SK-N-SH treated with all-trans-retinoic acid at 6 μM for 48 hours (cell line): ENCODE data around the gene ECI1.

Experiments
- ATAC-seq: fragments of 200-7000 bp; cut with Tn5 transposase; 3 replicates; pipeline ENCODE4 v1.9.1; 2020; ENCODE audit warnings: mild to moderate bottlenecking, moderate library complexity
- ARNTL ChIP-seq: fragments of 450-650 bp; formaldehyde crosslinking; IDR thresholded peaks from 2 replicates; pipeline ENCODE4 v1.5.0; 2020; ENCODE audit warnings: low read depth, mild to moderate bottlenecking, moderate library complexity, borderline replicate concordance
- BACH2 ChIP-seq: fragments of 250-450 bp; sonication (Bioruptor Pico); IDR thresholded peaks from 2 replicates; pipeline ENCODE4 v1.9.0; 2021; ENCODE audit warnings: mild to moderate bottlenecking, borderline replicate concordance
- CSDC2 ChIP-seq: fragments of 250-450 bp; sonication (Bioruptor Pico); IDR thresholded peaks from 2 replicates; pipeline ENCODE4 v1.5.0; 2020; ENCODE audit warnings: mild to moderate bottlenecking, moderate library complexity
- CSRNP3 ChIP-seq: fragments of 250-450 bp; sonication (Bioruptor Pico); IDR thresholded peaks from 2 replicates; pipeline ENCODE4 v1.5.1; 2021; ENCODE audit warnings: mild to moderate bottlenecking, moderate library complexity
- GLIS3 ChIP-seq: fragments of 250-450 bp; sonication (Bioruptor Pico); IDR thresholded peaks from 2 replicates; pipeline ENCODE4 v1.5.0; 2020; ENCODE audit warnings: mild to moderate bottlenecking, moderate library complexity
- ISL1 ChIP-seq: fragments of 250-450 bp; sonication (Bioruptor Pico); IDR thresholded peaks from 2 replicates; pipeline ENCODE4 v2.1.2; 2022; ENCODE audit warnings: mild to moderate bottlenecking, moderate library complexity
- OSR1 ChIP-seq: fragments of 250-450 bp; sonication (Bioruptor Pico); IDR thresholded peaks from 2 replicates; pipeline ENCODE4 v1.8.0; 2022; ENCODE audit warnings: moderate library complexity, mild to moderate bottlenecking, inconsistent platforms
- PATZ1 ChIP-seq: fragments of 250-450 bp; sonication (Bioruptor Pico); IDR thresholded peaks from 2 replicates; pipeline ENCODE4 v1.8.0; 2020; ENCODE audit warnings: mild to moderate bottlenecking, moderate library complexity, borderline replicate concordance
- POU6F1 ChIP-seq: fragments of 250-450 bp; sonication (Bioruptor Pico); IDR thresholded peaks from 2 replicates; pipeline ENCODE4 v1.8.0; 2021; ENCODE audit warnings: low read depth, mild to moderate bottlenecking, moderate library complexity, borderline replicate concordance
- PPARA ChIP-seq: fragments of 250-450 bp; sonication (Bioruptor Pico); IDR thresholded peaks from 2 replicates; pipeline ENCODE4 v1.5.0; 2020; ENCODE audit warnings: mild to moderate bottlenecking, borderline replicate concordance
- RARB ChIP-seq: fragments of 250-450 bp; sonication (Bioruptor Pico); IDR thresholded peaks from 2 replicates; pipeline ENCODE4 v1.8.0; 2021; ENCODE audit warnings: mild to moderate bottlenecking, moderate library complexity
- TCF4 ChIP-seq: fragments of 250-450 bp; sonication (Bioruptor Pico); IDR thresholded peaks from 2 replicates; pipeline ENCODE4 v1.8.0; 2021; ENCODE audit warnings: mild to moderate bottlenecking, moderate library complexity, borderline replicate concordance
- TSHZ2 ChIP-seq: fragments of 250-450 bp; sonication (Bioruptor Pico); IDR thresholded peaks from 2 replicates; pipeline ENCODE4 v1.5.0; 2020; ENCODE audit warnings: mild to moderate bottlenecking, moderate library complexity
- ZFP3 ChIP-seq: fragments of 250-450 bp; sonication (Bioruptor Pico); IDR thresholded peaks from 2 replicates; pipeline ENCODE4 v1.5.0; 2020; ENCODE audit warnings: mild to moderate bottlenecking, moderate library complexity
- ZFP30 ChIP-seq: fragments of 450-650 bp; formaldehyde crosslinking; IDR thresholded peaks from 2 replicates; pipeline ENCODE4 v1.5.0; 2022; ENCODE audit warnings: mild to moderate bottlenecking, moderate library complexity
- ZNF565 ChIP-seq: fragments of 450-650 bp; formaldehyde crosslinking; conservative IDR thresholded peaks from 2 replicates; pipeline ENCODE4 v1.5.0; 2020; ENCODE audit warnings: low read depth, mild to moderate bottlenecking, moderate library complexity
- ZNF8 ChIP-seq: fragments of 450-650 bp; formaldehyde crosslinking; IDR thresholded peaks from 2 replicates; pipeline ENCODE4 v1.5.0; 2020; ENCODE audit warnings: mild to moderate bottlenecking, moderate library complexity

Gene ECI1

GRCh38 chr16:2284797-2285576, 33.6 kb upstream of the ECI1 start:
- TF ChIP-seq POU6F1 (CRISPR knock-in tag) = no peak
- TF ChIP-seq, all 23 proteins: peak for 0
- no peak for ATAC-seq

- TF ChIP-seq POU6F1 (CRISPR knock-in tag) (no peak), BACH2 (CRISPR knock-in tag) (no peak), OSR1 (CRISPR knock-in tag) (no peak), GLIS3 (no peak), TCF4 (no peak), ARNTL (CRISPR knock-in tag) (no peak), PPARA (no peak), RARB (no peak), ZNF565 (CRISPR knock-in tag) (no peak), ZFP3 (CRISPR knock-in tag) (no peak), TSHZ2 (CRISPR knock-in tag) (no peak), ZNF8 (CRISPR knock-in tag) (no peak), ISL1 (CRISPR knock-in tag) (no peak)
- ATAC-seq = no peak
Measured at GRCh38 chr16:2284001-2284770, 32.8 kb upstream of the ECI1 start.

GRCh38 chr16:2282866-2283555, 31.6 kb upstream of the ECI1 start:
- no peak for ATAC-seq
- TF ChIP-seq ZNF565 (CRISPR knock-in tag) (no peak), PATZ1 (no peak), ZFP30 (CRISPR knock-in tag) (no peak), CSRNP3 (CRISPR knock-in tag) (no peak), CSDC2 (CRISPR knock-in tag) (no peak)
